Activated CD4-positive, alpha-beta T cell treated with anti-CD3 and anti-CD28 coated beads for 24 hours (primary cell): ENCODE measurements around the gene NDUFA13.

Experiments
- DNase-seq, 2 donors: peaks; one replicate each; pipeline ENCODE4 v3.0.0-alpha.2; 2020; ENCODE audit warnings: low read depth in 2 of 2

NDUFA13 gene

GRCh38 chr19:19571071-19571786, 55.2 kb downstream of the NDUFA13 start:
- DNase-seq, result no peak

- no peak for DNase-seq
Measured at GRCh38 chr19:19575411-19575810, 59.4 kb downstream of the NDUFA13 start.
